Sciatic nerve (tissue), 2 donors: ENCODE measurements around the gene C1QTNF12. TPM values are rescaled to one million over a fixed set of nuclear protein-coding genes. Genes with fewer than 3 reads are reported as not detected.

Experiments used
- ATAC-seq: fragments of 200-7000 bp; cut with Tn5 transposase; one replicate; pipeline ENCODE4 v1.9.1; 2020; ENCODE audit warnings: mild to moderate bottlenecking, moderate library complexity
- DNase-seq: peaks from one replicate; pipeline ENCODE4 v3.0.0-alpha.2; 2020; ENCODE audit warnings: low spot score
- intact Hi-C: fragments of 100-400 bp; cut with DNase I; formaldehyde crosslinking; loops from one replicate; pipeline ENCODE4 v1.14.2; 2022
- total RNA-seq: library from RNA; stranded (reverse); fragmentation: NEBNext Ultra II Directional; extraction: Animal tissue kit (Norgen Biotek cat#: 25700); gene quantifications from one replicate; pipeline ENCODE4 v1.2.1, GENCODE V29; 2021
- donor health status: DM: no; HTN: no; CAD: no.
- donor health status: DM: no; HTN: no; CAD: no.

Gene C1QTNF12
- total RNA-seq, 1 donor from 2014 or later, result 3.5 TPM

DNA sequence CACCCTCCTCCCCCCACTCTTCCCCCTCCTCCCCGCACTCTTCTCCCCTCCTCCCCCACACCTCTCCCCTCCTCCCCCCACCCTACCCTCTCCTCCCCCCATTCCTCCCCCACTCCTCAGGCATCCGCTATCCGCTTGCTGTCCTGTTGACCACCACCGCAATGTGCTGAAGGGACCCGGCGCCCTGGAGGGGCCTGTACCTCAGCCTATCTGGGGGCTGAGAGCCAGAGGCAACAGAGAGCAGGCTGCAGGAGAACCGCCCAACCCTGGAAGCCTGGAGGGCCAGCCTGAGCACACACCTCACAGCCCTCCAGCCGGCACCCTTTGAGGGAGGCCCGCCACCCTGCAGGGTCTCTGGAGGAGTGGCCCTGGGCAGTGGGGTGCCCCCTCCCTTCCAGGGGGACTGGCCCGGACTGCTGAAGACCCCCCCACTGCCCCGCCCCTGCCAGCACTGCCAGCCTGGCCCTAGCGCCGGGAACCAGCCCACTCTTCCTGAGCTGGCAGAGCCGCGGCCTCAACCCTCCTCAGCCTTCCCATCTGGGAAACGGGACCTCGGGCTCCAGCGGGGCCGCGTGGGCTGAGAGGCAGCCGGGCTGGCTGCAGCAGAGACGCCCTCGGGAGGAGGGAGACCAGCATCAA is 1.2 kb downstream of the C1QTNF12 start:
- intact Hi-C loops, result no loop called here

DNA sequence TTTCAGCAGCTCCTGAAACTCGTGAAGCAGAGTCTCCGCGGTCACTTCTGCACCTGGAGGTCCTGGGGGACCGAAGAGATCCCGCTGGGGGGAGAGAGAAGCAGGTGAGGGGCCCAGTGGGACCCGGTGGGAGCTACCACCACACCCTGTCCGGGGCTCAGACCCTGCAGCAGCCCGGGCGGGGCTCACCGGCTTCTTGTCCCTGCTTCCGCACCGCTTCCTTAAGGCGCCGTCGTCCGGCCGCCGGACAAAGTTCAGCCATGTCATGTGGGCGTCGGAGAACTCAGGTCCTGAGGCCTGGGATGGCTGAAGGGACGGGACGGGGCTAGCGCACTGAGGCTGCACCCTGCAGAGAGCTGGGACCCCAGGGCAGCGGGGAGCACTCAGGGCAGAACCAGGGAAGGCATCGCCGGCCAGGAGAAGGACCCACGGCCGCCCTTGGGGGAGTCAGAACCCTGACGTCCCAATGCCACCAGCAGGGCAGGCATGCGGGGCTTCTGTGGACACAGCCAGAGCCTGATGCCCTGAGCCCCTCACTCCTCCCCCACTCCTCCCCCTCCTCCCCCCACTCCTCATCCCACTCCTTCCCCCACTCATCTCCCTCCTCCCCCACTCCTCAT is 2.2 kb downstream of the C1QTNF12 start:
- ATAC-seq, result peak; percentile 15
- intact Hi-C loops, result no loop called here

More for the DNA sequence above, 1.2 kb downstream of the C1QTNF12 start:
- ATAC-seq, result no peak
- no peak for DNase-seq

DNA sequence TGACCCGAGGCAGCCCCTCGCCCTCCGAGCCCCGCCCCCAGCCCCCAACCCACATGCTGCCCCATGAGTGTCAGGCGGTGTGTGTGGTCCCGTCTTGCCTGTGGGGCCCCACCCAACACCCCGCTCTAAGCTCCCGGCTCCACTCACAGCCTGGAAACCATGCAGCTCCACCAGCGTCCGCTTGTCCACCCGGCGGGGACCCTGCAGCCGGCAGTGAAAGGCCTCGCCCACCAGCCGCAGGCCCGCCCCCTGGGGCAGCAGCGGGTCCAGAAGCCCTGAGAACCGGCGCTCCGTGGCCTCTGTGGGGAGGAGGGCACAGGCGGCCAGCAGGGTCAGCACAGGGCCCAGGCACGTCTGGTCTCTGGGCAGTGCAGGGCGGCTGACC is 2.7 kb downstream of the C1QTNF12 start:
- no peak for DNase-seq
- ATAC-seq, result no peak
- intact Hi-C loops, result no loop called here

More for the DNA sequence above, 2.2 kb downstream of the C1QTNF12 start:
- DNase-seq, result no peak

DNA sequence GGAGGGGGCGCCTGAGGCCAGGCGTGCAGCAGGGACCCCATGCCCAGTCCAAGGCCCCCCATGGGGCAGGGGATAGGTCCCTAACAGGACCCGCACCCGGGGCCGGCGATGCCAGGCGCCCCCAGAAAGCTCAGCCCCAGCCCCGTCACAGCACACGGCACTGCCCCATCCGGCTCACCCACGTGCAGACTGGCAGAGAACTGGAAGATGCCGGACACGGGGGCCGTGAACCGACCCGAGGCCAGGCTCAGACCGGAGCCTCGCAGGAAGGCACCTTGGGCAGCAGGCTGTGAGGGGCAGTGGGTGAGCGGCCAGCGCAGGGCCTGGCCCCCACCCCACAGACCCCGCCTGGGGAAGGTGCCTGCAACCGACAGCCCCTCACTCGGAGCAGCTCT is 3.3 kb downstream of the C1QTNF12 start:
- DNase-seq, result no peak
- no peak for ATAC-seq
- intact Hi-C loops, result no loop called here

DNA sequence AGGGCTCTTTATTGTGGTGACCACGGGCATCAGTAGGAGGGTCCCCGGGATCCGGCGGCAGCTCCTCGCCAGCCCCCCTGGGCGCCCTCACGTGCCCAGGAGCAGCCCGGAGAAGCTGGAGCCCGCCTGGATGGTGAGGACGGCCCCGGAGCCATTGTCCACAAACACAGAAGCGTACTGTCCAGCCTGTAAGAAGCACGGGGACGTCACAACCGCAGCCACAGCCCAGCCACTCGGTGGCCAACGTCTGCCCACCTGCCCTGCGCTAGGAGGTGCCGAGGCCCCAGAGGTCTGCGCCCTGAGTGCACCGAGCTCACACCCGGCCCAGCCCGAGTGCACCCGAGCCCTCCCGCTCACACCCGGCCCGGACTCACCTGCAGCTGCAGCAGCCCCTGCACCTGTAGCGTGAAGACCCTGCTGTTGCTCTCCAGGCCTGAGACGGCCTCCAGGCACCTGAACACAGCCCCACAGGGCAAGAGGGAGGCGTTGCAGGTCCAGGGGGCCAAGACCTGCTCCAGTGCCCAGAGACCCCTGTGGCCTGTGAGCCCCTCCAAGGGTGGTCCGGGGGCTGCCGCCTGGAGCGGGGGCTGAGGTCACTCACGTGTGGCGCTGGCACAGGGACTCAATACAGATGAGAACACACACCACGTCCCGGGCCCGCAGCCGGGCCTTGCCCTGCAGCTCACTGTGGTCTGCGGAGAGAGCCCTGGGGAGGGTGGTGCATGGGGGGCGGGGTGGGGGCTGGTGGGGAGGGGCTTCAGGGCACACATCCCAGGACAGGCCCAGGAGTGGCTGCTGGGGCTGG is 3.9 kb downstream of the C1QTNF12 start:
- intact Hi-C loops, result no loop called here
- no peak for ATAC-seq
- no peak for DNase-seq

DNA sequence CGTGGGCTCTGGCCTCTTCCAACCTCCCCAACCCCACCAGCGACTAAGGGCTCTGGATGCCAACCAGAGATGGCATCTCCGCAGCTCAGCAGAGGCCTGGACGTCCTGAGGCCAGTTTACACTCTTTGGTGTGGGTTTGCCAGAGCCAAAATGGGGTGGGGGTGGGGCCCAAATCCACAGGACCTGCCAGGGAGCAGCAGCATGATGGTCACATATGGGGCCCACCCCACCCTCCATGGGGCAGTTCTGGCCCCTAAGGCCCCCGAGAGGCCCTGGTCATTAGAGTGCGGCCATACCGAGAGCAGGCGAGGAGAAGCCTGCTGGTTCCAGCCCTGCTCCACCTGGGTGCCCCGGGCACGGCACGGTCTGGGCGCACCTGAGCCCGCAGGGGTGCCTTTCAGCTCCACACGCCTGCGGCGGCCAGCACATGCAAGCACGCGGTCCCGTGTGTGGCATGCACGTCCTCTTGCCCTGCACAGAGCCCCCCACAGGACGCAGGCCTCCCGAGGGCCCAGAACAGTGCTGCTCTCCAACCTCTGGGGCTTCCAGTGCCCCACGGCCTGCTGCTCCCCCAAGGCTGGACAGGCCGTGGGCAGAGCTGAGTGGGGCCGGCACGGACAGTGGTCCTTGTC is 4.8 kb downstream of the C1QTNF12 start:
- DNase-seq (no peak), ATAC-seq (no peak)
- intact Hi-C loops, result no loop called here

DNA sequence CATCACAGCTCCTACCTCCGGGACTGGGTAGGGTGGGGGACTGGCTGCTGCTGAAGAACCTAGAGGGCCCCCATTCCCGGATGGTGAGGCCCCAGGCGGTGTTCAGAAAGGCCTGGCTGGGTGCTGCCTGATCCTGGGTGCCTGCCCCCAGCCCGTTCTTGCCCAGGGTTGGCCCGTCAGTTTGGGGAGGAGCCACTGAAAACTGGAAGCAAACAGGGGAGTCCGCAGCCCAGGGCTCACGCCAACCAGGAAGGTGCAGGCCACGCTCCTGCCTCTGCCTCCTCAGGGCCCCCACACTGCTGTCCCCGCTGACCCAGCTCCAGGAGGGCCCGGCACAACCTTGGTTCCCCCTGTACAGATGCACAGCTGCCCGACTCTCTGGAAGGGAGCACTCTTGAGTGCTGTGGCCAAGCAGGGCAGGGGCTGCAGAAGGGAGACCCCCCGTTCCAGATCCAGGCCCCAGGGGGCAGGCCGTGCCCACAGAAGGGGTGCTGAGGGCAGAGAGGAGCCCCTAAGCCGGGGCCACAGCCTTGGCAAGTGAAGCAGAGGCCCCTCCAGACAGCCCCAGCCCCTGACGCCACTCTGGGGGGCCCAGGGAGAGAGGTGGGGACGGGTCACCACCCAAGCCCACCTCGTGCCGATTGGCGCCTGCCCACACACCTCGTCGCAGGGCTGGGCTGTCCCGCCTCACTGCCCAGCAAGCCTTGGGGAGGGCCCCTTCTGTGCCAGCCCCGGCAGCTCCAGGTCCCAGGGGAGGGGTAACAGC is 5.5 kb downstream of the C1QTNF12 start:
- ATAC-seq (no peak), DNase-seq (no peak)
- intact Hi-C loops, result no loop called here

DNA sequence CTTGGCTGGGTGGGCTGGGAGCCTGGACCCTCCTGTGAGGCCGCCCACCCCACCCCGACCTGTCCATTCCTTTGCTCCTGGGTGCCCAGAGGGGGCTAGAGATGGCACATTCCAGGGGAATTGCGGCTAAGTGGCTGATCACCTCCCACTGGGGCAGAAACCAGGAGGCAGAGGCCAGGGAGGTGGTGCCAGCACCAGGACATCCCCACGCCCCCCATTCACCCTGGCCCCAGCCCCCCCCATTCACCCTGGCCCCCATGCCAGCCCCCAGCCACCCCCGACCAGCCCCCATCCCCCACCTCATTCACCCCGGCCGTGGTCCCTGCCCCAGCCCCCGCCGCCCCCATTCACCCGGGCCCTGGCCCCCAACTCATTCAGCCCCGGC is 6.2 kb downstream of the C1QTNF12 start:
- DNase-seq, result no peak
- ATAC-seq, result no peak

DNA sequence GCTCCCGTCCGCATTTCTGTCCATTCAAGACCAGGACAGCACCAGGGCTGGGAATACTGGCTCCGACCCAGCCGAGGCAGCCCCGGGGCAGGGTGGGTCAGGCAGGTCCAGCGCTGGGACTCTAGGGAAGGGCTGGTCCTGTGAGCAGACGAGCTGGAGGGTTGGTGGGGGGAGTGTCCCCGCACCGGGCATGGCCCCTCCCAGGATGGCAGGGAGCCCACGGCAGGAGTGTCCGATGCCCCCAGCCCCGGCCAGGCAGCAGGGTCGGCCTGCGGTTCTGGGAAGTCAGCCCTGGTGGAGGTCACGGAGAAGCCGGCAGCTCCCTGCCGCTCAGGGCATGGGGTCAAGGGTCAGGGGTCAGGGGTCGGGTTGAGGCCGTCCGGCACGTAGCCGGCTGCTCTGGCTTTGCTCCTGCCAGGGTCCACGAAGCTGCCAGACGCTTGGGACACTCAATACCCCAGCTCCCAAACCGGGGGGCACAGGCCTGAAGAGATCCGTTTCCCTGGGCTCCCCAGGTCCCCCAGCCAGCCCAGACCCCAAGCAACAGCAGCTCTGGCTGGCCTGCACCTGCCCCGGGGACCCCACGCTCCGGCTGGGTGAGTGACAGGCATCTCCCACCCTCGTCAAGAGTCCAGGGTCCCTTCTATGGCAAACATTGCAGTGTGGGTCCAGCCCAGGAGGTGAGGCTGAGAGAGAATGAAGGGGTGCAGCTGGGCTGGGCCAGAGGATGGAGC is 6.7 kb downstream of the C1QTNF12 start:
- no peak for ATAC-seq
- DNase-seq, result no peak
- intact Hi-C loops, result no loop called here

More for the DNA sequence above, 6.2 kb downstream of the C1QTNF12 start:
- intact Hi-C loops, result no loop called here

DNA sequence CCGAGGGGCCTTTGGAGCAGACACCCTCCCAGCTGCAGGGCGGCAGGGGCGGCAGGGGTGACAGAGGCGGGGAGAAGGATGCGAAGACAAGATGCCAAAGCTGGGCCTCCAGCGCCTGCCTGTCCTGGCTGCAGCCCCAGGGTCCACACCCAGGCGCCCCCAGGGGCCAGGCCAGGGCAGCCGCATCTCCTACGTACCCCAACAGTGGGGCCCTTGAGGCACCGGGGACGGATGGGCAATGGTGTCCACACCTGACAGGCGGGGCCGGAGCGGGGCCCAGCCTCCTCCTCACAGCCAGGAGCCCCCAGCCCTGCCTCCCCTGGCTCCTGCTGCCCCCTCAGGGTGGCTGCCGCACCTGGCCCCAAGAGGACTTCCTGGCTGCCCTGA is 7.3 kb downstream of the C1QTNF12 start:
- DNase-seq, result no peak
- intact Hi-C loops, result no loop called here

DNA sequence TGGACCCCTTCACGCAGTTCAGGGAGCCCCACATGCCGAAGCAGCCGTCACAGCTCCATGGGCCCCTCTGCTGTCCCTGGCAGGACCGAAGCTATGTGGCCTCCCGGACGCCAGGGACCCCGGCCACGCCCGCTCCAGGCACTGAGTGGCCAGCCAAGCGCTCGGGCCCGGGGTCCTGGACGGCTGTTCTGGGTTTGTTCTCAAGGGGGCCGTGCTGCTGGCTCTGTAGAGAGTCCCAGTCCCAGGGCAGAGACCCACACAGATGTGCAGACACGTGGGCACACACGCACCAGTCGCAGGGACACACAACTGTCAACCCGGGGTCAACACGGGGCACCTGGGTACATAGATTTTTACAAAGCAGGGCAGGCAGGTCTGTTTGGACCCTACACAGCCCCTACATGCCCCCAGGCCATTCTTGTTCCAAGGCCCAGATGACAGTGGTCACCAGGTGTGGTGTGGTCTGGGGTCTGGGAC is 7.8 kb downstream of the C1QTNF12 start:
- ATAC-seq (no peak), DNase-seq (no peak)
- intact Hi-C loops, result no loop called here

More for the DNA sequence above, 7.3 kb downstream of the C1QTNF12 start:
- no peak for ATAC-seq

DNA sequence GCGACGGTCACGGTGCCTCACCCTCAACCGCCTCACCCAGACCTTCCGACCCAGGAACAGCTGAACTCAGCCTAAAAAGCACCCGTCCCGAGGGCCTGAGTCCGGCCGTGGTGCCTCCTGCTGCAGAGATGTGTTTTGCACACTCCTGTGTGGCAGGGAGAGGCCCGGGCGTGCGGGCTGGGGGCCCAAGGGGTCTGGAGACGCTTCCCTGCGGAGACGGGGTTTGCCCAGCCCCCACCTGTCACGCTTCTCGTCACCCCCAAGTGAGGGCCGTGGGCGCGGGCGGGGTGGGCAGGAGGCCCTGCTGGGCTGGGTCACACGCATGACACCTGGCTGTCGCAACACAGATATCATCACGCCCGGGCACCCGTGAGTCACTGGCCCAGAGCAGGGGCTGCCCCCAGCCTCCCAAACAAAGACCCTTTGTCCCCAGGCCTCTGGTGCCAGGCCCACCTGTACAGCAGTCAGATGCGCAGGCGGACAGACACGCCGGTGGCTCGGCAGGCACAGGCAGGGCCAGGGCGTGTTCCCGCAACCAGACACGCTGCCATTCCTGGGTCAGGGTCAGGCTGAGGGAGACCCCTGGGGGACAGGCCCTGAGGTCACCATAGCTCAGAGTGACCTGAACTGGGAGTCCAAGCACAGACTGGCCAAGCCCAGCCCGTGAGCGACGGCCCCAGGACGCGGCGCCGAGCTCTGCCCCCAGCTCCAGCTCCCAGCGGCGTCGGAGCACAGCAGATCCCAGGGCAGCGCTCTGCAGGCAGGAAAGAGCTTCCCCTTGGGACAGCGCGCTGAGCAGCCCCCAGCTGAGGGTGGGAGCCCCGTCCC is 8.4 kb downstream of the C1QTNF12 start:
- DNase-seq (no peak), ATAC-seq (no peak)
- intact Hi-C loops, result no loop called here

DNA sequence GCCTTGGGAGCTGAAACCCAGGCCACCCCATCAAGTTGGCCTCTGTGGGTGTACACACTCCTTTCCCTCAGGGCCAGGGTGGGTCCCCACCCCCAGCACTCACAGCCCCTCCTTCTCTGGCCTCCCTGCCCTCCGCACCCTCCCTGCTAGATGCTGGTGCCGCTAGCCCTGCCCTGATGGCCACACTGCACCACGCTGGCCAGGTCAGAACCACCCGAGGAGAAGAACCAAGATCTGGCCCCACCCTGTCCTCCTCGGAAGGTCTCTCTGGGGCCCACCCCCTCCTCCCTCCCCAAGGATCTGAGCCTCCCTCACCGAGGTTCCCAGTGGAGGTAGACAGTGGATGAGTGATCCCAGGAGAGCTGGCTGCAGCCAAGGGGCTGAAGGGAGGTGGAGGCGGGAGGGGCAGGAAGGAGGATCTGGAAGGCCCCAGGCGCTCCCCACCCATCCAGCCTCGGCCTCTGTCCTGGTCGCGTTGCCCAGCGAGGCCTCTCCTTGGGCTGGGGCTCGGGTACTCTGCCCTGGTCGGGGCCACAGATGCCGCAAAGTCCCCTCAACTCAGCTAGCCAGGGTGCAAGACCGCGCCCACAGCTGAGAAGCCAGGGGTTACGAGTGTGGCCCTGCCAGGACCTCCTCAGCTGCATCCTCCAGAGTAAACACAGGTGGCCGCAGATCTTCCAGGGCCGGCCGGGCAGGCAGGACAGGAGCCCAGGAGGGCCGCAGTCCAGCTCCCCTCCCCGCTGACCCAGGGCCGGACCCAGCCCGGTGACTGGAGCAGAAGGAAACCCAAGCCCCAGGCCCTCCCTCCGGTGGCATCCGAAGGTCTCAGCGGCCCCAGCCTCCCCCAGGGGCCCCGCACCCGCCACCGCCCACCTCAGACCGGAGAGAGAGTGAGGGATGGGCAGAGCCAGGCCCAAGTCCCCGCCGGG is 9.3 kb downstream of the C1QTNF12 start:
- ATAC-seq, result peak; percentile 5
- intact Hi-C loops, result no loop called here
- no peak for DNase-seq

DNA sequence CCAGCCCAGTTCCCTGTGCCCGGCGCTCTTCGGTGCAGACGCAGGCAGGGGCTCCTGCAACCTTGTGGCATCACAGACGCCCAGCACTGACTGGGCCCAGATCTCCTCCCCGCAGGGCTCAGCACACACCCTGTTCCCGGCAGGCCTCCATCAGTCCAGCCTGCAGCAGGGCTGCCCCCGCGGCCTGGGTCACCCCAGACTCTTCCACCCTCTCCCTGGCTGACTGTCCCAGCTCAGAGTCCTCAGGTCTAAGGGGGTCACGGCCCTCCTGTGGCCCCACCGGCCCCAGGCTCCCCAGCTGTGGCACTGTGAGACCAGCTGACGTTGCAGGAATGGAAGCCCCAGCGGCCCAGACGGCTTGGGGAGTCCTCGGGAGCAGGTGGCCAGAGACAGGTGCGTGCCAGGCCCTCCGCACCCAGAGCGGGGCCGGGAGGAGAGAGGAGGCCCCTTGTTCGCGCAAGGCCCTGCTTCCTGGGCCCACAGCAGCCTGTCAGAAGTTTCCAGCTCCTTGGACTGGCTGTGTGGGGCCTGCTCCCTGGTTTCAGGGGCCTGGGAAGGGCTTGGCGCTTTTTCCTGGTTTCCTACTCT is 10.3 kb downstream of the C1QTNF12 start:
- no peak for ATAC-seq
- intact Hi-C loops, result no loop called here
- no peak for DNase-seq

DNA sequence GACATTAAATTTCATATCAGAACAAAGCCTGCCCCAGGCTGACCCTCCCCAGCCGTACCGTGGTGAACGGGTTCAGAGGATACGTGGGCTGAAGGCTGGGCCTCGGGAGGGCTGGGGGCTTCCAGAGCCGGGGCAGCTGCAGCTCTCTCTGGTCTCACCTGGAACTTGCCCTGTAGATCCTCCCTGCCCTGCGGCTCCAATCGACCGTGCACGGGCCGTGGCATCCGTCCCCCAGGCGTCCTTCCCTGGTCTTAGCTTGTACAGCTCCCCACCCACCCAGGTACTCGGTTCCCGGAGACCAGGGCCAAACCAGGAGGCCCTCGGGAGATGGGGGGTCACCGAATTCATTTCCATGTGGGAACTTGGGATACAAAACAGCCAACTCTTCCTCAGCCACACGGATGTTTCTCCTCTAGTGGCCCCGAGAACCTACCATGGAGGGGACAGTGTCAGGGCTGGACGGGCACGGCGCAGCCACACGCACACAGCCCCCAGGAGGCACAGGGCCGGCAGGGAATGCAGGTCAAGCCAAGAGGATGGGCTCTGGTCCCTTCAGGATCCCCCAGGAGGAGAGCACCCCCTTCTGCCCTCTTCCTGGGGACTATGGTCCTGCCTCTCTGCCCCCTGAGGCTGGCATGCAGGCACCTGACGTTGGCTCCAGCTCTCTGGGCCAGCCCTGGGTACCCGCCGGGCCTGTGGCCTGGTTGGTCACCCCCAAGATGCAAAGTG is 11.3 kb downstream of the C1QTNF12 start:
- intact Hi-C loops, result no loop called here
- no peak for ATAC-seq
- no peak for DNase-seq
